ENCODE results near the gene ZNF12. TPM values are rescaled to one million over a fixed set of nuclear protein-coding genes. Genes with fewer than 3 reads are reported as not detected.
A peak's percentile ranks its signal among the peaks of the same experiment; 100 is the strongest.
"Not testable (repeated sequence)": the region's sequence is repeated elsewhere in the genome, so short reads cannot be mapped to it uniquely, and the experiment has no call there.

Gene ZNF12
- total RNA-seq: 12.8 TPM

DNA sequence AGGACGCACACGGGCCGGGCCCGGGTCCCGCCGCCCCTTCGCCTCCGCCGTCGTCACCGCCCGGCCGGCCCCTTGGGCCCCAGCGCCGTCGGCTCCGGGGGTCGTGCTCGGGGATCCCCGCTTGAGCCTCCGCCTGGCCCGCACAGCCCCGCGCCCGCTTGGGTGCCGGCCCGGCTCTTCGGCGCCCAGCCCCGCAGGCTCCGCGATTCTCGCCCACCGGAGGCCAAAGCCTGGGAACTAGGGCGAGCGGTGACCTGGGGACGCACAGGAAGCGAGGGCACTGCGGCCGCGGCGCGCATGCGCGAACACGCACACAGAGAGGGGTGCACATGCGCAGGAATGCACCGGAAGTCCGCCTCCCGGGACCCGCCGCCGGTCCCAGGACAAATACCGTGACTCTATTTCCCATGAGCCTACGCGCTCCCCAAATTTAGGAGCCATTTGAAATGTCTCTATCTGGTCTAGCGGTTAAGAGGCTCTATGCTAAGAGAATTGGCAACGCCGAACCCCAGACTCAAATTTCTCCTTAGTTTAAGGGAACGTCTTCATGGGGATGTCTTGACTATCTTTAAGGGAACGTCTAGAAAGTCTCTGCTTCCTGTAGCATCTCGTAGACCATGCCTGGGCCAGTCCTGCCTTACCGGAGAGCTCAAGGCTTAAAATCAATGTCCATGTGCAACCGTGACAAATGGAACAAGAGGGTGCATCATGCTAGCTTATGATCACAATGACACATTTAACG lies at the start of gene ZNF12:
Gene ZNF12, minus strand, starts transcription at position 282 of the 742 bp plus-strand sequence. CDS start 1,774 bp downstream, outside the sequence.
- peak; percentile 98 for DNase-seq (ENCODE audit: low spot score)
- peak; percentile 89 for ATAC-seq

DNA sequence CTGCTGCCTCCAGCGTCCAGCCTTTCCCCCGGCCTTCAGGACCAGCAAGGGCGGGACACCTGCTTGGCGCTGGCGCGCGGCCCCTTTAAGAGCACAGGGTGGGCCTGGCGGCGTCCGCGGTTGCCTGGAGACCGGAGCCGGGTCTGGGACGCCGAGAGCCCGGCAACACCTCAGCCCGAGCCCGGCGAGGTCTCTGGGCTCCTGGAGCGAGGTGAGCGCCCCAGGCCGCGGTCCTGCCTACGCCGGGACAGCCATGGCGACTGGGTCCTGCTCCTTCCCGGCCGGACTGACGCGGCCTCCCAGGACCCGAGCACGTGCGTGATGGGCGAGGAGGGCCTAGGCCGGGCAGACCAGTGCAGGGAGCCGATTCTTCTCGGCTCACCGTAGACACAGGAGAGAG lies 47.2 kb upstream of the ZNF12 start, which contains the start of gene RSPH10B2:
Gene RSPH10B2, plus strand, starts transcription at position 140 of the 400 bp plus-strand sequence. CDS start 3,575 bp downstream, outside the sequence.
- not testable (repeated sequence) for DNase-seq (ENCODE audit: low spot score)
- ATAC-seq: peak; percentile 36

DNA sequence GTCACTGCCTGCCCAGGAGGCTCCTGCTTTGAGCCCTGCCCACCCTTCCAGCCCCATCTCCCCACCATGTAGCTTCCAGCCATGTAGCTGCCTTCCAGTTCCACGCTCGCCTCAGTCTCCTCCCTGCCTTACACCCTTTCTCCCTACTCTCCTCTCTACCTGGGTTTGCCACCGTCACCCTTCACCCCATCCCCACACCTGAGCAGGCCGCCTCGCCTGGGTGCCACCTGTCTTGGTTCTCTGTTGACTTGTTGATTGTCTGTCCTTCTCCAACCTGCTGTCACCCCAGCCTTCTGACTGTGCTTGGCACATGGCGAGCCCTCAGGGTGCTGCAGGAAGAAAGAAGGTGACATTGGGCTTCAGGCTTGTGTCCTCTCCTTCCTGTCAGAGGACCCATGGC lies 43.4 kb upstream of the ZNF12 start:
- not testable (repeated sequence) for ATAC-seq; DNase-seq (ENCODE audit: low spot score)

DNA sequence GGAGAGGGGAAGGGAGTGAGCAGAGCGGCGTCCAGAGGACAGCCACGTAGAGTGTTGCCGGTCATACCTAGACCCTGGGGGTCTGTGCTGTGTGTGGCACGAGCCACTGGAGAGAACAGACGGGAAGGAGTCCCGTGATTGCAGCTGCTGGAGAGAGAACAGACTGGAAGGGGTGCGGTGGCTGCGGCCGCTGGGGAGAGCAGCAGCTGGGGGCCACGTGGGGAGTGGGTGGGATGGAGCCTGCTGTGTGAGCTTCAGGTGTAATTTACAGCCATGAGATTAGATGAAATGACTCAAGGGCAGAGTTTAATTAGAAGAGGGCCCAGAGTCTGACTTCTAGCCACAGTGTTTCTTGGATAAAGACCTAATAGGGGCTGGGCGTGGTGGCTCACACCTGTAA lies 42.6 kb upstream of the ZNF12 start:
- not testable (repeated sequence) for DNase-seq (ENCODE audit: low spot score); ATAC-seq

DNA sequence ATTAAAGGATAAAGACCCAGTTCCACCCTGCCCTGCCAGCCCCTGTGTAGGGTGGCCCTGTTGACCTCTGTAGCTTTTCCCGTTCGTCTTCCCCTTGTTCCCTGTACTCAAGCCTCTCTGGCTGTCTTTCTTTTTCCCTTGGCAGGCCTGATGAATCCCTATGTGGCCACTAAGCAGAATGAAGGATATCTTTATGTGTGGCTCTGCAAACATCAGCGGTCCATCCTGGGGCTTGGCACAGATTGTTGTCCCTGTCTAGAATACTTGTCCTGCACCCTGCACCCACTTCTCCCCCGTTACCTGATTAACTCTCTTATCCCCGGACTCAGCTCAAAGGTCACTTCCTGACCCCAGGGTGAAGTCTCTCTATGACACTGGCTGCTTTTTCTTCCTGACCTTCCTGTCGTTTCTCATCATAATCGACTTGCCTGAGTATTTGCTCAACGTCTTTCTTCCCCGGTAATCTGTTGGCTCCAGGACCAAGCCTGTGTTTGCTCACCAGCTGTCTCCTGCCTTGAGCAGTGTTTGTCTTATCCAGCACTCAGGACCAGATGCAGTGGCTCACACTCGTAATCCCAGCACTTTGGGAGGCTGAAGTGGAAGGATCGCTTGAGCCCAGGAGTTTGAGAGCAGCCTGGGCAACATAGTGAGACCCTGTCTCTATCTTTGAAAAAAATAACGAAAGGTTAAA lies 37.8 kb upstream of the ZNF12 start:
- ATAC-seq: peak; percentile 52
- not testable (repeated sequence) for DNase-seq (ENCODE audit: low spot score)

DNA sequence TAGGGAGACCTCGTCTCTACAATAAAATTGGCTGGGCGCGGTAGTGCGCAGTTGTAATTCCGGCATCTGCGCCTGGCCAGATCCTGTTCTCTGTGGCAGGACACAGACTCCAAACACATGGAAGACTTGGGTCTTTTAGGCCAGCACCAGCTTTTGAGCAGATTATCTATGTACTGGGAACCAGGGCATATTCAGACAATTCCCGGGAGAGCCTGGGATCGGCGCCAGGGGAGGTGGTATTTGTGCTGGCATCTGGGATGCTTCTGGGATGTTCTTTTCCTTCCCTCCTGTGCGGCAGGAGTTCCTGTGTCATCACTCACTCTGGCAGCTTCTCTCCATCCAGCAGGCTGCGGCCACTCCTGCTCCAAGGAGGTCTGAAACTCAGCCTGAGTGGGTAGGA lies 31.7 kb upstream of the ZNF12 start:
- ATAC-seq; DNase-seq (ENCODE audit: low spot score): not testable (repeated sequence)

DNA sequence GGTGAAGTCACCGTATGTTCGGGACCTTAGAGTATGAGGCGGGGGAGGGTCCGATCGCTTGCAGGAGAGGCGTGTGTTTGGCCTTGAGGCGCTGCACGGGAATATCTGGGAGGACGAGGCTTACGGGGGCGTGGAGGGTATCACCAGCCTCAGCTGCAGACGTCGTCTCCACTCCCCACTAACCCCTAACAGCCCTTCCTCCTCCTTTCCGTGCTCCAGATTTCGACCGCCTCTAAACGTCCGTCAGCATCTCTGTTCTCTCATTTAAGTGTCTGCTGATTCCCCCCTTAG lies 23.5 kb upstream of the ZNF12 start:
- DNase-seq (ENCODE audit: low spot score): no peak
- no peak for ATAC-seq

DNA sequence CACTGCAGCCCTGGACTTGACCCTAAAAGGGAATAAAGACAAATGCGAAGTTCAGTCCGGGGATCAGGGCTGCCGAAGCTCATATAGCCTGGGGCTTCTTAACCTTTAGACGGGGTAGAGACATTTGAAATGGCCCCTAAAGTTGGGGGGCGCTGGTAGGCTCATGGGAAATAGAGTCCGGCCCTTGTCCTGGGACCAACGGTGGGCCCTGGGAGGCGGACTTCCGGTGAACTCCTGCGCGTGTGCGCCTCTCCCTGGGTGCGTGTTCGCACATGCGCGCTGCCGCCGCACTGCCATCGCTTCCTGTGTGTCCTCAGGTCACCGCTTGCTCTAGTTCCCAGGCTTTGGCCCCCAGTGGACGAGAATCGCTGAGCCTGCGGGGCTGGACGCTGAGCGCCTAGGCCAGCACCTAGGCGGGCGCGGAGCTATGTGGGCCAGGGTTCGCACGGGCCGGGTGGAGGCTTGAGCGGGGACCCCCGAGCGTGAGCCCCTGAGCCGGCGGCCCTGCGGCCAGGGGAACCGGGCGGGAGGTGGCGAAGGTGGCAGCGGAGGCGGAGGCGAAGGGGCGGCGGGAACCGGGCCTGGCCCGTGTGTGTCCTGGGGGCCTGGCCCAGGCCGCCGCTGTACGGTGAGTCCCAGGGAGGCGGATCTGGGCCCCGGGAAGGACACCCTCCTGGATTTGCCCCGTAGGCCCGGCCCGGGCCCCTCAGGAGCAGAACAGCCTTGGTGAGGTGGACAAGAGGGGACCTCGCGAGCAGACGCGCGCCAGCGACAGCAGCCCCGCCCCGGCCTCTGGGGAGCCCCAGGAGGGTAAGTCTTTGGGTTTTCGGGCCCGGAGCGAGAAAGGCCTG lies 23.0 kb upstream of the ZNF12 start:
- peak; percentile 98 for ATAC-seq
- DNase-seq (ENCODE audit: low spot score): peak; percentile 96

DNA sequence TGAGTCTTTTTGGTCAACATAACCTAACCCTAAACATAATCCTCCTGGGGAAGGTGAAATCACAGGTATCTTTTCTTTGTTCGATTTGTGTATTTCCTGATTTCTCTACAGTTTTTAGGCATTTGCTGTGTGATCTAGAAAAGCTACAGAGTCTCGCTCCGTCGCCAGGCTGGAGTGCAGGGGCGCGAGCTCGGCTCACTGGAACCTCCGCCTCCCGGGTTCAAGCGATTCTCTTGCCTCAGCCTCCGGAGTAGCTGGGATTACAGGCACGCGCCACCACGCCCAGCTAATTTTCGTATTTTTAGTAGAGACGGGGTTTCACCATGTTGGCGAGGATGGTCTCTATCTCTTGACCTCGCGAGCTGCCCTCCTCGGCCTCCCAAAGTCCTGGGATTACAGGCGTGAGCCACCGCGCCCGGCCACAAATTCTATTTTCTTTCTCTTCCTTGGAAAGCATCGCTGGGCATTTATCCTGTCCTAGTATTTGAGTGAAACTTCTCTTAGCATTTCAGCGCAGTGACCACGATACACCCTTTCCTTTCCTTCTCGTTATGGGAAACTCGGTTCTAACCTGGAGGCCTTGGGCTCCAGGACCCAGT lies 22.2 kb upstream of the ZNF12 start:
- not testable (repeated sequence) for ATAC-seq; DNase-seq (ENCODE audit: low spot score)

DNA sequence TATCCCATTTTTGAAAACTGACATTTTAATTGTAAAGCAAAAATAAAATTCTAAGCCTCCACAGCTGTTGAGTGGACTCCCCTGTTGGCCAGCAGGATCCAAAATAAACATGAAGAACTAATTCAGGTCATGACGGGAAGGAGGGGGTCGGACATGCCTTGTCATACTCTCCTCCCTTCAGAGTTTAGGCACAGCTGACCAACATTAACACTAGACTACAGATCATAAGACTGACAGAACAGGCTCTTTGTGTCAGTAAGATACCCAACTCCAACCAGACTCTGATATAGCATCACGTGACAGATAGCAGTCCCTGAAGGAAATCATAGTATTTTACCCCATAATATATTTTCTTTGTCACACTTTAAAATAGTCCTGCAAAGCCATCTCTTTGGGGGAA lies 20.9 kb upstream of the ZNF12 start:
- ATAC-seq: no peak

DNA sequence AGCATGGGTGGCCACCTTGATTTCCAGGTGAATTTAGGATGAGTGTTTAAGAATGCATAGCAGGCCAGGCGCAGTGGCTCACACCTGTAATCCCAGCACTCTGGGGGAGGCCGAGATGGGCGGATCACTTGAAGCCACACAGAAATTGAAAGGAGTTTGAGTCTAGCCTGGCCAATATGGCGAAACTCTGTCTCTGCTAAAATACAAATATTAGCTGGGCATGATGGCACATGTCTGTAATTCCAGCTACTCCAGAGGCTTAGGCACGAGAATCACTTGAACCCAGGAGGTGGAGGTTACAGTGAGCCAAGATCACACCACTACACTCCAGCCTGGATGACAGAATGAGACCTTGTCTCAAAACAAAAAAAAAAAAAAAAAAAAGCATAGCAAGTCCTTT lies 19.6 kb upstream of the ZNF12 start:
- not testable (repeated sequence) for ATAC-seq; DNase-seq (ENCODE audit: low spot score)

More for the DNA sequence above, 20.9 kb upstream of the ZNF12 start:
- no peak for DNase-seq (ENCODE audit: low spot score)

DNA sequence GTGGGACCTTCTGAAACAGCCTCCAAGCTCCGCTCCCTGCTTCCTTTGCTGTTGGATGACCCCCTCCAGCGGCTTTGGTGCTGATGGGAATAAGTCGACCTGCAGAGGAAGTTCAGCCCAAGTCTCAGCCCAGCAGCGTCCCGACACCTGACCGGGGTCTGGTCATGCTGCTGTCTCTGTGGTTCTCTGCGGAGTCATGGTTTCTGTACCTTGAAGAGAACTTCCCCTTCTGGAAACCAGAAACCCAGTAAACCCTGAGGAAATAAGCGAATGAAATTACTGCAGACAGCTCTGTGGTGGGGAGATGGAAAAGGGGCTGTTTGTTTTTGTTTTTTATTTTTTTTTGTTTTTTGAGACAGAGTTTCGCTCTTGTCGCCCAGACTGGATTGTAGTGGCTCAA lies 18.3 kb upstream of the ZNF12 start:
- no peak for DNase-seq (ENCODE audit: low spot score)
- ATAC-seq: no peak

DNA sequence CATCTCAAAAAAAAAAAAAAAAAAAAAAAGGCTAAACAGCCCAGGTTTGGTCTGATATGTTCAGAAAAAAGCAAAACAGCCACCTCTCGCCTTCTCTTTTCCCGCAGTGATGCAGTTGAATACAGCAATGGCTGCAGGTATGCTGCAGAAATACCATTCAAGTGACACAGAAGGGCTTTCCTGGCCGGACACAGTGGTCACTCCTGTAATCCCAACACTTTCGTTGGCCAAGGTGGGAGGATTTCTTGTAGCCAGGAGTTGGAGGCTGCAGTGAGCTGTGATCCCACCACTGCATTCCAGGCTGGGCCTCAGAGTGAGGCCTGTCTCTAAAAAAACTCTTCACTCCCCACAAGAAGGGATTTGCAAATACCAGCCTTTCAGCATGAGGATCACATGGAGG lies 17.6 kb upstream of the ZNF12 start:
- not testable (repeated sequence) for DNase-seq (ENCODE audit: low spot score); ATAC-seq

DNA sequence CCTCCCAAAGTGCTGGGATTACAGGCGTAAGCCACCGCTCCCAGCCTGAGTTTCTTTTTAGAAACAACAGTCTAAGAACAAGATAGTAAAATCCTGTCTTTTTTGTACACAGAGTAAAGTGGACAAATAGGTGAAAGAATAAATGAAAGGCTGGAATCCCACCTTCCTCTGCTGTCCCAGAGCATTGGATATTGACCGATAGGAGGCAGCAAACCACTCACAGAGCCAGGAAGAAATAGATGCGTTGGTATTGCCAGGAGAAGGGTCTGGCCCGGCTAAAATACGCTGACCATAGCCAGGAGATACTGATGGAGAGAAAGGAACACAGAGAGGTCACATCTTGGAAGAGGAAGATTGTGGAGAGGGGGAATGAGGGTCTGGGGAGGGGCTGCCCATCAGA lies 11.4 kb upstream of the ZNF12 start:
- ATAC-seq: no peak

DNA sequence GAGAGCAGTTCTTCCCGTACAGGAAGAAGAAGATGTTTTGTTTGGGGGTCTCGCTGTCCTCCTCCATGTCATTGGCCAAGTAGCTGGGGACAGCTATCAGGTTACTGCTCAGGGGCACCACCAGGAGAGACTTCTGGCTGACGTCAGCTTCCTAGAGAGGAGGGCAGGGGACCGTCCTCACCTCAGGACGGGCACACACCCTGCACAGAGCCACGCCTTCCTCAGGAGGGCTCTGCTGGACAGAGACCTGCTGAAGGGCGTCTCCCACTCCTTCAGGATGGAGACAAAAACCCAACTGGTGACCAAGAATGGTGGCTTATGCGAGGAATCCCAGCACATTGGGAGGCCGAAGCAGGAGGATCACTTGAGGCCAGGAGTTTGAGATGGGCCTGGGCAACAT lies 9.2 kb upstream of the ZNF12 start:
- DNase-seq (ENCODE audit: low spot score); ATAC-seq: not testable (repeated sequence)

More for the DNA sequence above, 11.4 kb upstream of the ZNF12 start:
- no peak for DNase-seq (ENCODE audit: low spot score)

DNA sequence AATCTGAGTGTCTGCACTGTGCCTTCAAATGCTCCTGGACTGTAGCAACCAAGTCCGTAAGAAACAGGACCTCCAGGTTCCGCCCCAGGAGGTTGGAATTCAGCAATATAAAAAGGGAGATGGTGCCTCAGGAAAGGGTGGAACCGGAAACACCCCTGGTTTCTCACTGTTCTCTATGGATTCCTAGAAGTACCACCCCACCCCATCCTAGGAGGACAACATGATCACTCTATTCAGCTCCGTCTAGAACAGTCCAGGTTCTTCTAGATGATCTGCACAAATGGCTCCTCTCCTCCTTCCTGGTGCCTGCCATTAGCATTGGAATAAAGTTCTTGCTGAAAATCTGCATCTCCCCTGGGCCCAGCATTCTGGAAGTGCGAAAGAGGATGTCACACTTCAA lies 7.6 kb upstream of the ZNF12 start:
- DNase-seq (ENCODE audit: low spot score): no peak
- no peak for ATAC-seq

DNA sequence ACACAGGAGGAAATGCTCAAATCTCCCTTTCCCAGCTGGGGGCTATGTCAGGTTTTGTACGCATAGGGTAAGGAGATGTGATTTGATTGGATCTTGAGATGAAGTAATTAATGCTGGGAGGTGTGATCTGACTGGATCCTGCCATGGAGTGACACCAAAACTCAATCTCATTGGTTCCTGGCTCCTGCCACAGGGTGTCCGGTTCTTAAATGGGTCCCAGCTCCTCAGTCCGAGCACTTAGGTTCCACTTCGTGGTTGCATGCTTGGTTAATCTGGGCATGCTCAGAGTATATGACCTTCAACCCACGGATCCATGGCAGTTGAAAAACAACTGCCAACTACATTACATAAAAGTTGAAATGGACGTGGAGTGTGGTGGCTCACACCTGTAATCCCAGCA lies 3.1 kb upstream of the ZNF12 start:
- peak; percentile 56 for ATAC-seq
- peak; percentile 62 for DNase-seq (ENCODE audit: low spot score)

DNA sequence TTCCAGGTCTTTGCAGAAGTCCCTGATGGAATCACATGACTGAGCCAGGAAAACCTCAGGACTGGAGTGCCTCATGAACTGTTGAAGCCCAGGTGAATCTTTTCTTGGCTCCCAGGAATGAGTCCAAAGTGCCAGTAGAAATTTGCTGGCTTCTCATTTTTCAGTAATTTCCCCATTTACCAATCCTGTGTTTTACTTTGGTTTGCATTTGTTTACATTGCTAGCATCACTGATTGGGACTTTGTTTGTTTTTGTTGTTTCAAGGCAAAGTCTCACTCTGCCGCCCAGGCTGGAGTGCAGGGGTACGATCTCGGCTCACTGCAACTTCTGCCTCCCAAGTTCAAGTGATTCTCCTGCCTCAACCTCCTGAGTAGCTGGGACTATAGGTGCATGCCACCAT lies 1.6 kb upstream of the ZNF12 start:
- DNase-seq (ENCODE audit: low spot score): no peak
- peak; percentile 15 for ATAC-seq

DNA sequence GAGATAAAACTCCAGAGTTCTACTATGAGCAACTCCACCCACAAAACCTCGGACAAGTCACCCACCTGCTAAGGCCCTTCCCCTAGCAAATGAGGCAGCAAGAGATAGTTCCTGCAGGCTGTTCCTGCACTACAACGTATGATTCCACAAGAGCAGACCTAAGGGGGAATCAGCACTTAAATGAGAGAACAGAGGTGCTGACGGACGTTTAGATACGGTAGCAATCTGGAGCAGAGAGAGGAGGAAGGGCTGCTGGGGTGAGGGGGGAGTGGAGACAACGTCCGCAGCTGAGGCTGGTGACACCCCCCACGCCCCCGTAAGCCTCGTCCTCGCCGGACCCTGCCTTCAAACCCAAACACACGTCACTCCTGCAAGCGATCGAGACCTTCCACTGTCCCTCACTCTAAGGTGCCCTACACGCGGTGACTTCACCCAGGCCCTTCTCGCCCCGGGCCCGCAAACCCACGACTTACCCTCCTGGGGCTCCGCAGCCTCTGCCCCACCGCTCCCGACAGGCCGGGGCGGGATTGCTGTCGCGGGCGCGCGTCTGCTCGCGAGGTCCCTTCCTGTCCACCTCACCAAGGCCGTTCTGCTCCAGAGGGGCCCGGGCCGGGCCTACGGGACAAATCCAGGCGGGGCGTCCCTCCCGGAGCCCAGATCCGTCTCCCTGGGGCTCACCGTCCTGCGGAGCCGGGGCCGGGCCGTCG lies 635 bp downstream of the ZNF12 start:
- DNase-seq (ENCODE audit: low spot score) (peak; percentile 52), ATAC-seq (peak; percentile 36)

DNA sequence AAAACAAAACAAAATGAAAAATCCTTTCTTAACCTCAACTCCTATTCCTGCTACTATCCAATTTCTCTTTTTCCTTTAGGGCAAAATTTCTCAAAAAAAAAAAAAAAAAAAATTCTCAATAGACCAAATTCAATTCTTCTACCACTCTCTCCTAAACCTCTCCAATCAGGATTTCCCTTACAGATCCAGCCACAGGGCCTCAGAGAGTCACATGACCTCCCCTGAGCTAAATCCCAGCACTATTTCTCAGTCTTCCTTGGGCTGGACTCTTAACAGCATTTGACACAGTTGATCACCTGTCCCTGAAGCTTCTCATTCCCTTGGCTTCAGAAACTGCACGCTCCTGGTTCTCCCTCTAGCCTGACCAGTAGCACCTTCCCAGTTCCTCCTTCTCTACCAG lies 4.9 kb downstream of the ZNF12 start:
- DNase-seq (ENCODE audit: low spot score) (no peak), ATAC-seq (no peak)
